OCI-LY1 (cell line): ENCODE results near the gene TNRC6A.

Experiments
- EZH2 ChIP-seq: fragments of 200-600 bp; sonication (generic), shearing (Covaris generic); IDR thresholded peaks from 2 replicates; pipeline ENCODE4 v1.8.0; 2017; ENCODE audit warnings: borderline replicate concordance, mixed run types, mild to moderate bottlenecking, antibody characterized with exemption, low read length, moderate library complexity, mixed read lengths
- TF ChIP-seq, protein P1 (sequence below): fragments of 200-600 bp; sonication (generic), shearing (Covaris generic); IDR thresholded peaks from 2 replicates; pipeline ENCODE4 v1.5.1; 2017; ENCODE audit warnings: mild to moderate bottlenecking, antibody characterized with exemption, low read length, moderate library complexity, mixed read lengths

- TF ChIP-seq, protein P1, sequence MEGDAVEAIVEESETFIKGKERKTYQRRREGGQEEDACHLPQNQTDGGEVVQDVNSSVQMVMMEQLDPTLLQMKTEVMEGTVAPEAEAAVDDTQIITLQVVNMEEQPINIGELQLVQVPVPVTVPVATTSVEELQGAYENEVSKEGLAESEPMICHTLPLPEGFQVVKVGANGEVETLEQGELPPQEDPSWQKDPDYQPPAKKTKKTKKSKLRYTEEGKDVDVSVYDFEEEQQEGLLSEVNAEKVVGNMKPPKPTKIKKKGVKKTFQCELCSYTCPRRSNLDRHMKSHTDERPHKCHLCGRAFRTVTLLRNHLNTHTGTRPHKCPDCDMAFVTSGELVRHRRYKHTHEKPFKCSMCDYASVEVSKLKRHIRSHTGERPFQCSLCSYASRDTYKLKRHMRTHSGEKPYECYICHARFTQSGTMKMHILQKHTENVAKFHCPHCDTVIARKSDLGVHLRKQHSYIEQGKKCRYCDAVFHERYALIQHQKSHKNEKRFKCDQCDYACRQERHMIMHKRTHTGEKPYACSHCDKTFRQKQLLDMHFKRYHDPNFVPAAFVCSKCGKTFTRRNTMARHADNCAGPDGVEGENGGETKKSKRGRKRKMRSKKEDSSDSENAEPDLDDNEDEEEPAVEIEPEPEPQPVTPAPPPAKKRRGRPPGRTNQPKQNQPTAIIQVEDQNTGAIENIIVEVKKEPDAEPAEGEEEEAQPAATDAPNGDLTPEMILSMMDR, result no peak
- no peak for TF ChIP-seq EZH2
Measured at GRCh38 chr16:24683847-24684493, 45.5 kb upstream of the TNRC6A start.
